ENCODE measurements around the gene DCTPP1. TPM values are rescaled to one million over a fixed set of nuclear protein-coding genes. Genes with fewer than 3 reads are reported as not detected.
A peak's percentile ranks its signal among the peaks of the same experiment; 100 is the strongest.

Gene DCTPP1
- total RNA-seq, 1 donor from 2014 or later: 17.9 TPM

DNA sequence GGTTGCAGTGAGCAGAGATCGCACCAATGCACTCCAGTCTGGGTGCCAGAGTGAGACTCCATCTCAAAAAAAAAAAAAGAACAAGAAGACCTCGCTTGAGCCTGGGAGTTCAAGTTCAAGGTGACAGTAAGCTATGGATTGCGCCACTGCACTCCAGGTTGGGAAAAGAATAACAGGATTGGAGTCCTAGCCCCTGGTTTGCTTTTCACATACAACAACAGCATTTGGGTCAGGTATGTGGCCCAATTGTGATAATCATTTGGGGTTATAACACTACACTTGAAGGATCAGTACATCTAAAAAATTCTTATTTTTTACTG lies 19.2 kb upstream of the DCTPP1 start:
- Histone ChIP-seq H3K4me1 (peaks cover 12% of the 10 kb centered on the region), H3K4me3 (no peak overlapping the region), H3K27ac (no peak overlapping the region), H3K36me3 (no peaks in the 10 kb centered on the region), H3K27me3 (no peaks in the 10 kb centered on the region), H3K9me3 (no peaks in the 10 kb centered on the region)
- intact Hi-C loops (cut with DNase I): no loop called here
- DNase-seq: no peak
- no peak for ATAC-seq
- TF ChIP-seq, protein P1, sequence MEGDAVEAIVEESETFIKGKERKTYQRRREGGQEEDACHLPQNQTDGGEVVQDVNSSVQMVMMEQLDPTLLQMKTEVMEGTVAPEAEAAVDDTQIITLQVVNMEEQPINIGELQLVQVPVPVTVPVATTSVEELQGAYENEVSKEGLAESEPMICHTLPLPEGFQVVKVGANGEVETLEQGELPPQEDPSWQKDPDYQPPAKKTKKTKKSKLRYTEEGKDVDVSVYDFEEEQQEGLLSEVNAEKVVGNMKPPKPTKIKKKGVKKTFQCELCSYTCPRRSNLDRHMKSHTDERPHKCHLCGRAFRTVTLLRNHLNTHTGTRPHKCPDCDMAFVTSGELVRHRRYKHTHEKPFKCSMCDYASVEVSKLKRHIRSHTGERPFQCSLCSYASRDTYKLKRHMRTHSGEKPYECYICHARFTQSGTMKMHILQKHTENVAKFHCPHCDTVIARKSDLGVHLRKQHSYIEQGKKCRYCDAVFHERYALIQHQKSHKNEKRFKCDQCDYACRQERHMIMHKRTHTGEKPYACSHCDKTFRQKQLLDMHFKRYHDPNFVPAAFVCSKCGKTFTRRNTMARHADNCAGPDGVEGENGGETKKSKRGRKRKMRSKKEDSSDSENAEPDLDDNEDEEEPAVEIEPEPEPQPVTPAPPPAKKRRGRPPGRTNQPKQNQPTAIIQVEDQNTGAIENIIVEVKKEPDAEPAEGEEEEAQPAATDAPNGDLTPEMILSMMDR (IDR thresholded peaks at IDR 0.05): no peak

GRCh38 chr16:30447512-30448226 lies 17.8 kb upstream of the DCTPP1 start:
- H3K4me1 ChIP-seq: peaks cover 22% of the 10 kb centered on the region
- no peak overlapping the region for H3K27ac ChIP-seq
- peaks cover 11% of the 10 kb centered on the region for H3K36me3 ChIP-seq
- H3K4me3 ChIP-seq: no peak overlapping the region
- no peaks in the 10 kb centered on the region for H3K27me3 ChIP-seq
- no peaks in the 10 kb centered on the region for H3K9me3 ChIP-seq
- intact Hi-C loops (cut with DNase I): no loop called here
- no peak for ATAC-seq
- TF ChIP-seq, protein P1 (IDR thresholded peaks at IDR 0.05): no peak
- no peak for DNase-seq

DNA sequence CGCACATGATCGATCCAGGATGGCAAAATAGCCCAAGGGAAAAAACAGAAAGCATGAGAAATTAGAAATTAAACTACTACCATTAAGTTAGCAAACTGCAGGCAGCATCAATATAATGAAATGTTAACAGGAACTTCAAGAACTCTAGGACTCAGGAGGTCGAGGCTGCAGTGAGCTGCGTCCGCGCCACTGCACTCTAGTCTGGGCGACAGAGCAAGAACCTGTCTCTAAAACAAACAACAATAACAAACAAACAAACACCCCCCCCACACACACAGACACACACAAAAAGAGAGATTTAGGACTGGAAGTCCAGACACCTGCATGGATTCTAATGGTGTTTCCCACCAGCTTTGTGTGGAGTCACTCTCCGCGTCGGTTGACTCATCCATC lies 16.4 kb upstream of the DCTPP1 start:
- Histone ChIP-seq H3K9me3 (no peaks in the 10 kb centered on the region), H3K36me3 (peaks cover 11% of the 10 kb centered on the region), H3K27ac (peak overlapping the region; percentile 97), H3K4me3 (peak overlapping the region; percentile 86), H3K27me3 (no peaks in the 10 kb centered on the region), H3K4me1 (peaks cover 22% of the 10 kb centered on the region)
- ATAC-seq (no peak), DNase-seq (no peak)
- TF ChIP-seq, protein P1 (IDR thresholded peaks at IDR 0.05): no peak
- intact Hi-C loops (cut with DNase I): no loop called here

GRCh38 chr16:30445408-30446202 lies 15.8 kb upstream of the DCTPP1 start, which contains the start of gene SEPHS2:
Gene SEPHS2, minus strand, starts transcription at chr16:30445874. Its CDS starts 147 bp downstream, at chr16:30445727.
- H3K27ac ChIP-seq: peak within 1 kb of the TSS; percentile 97
- H3K27me3 ChIP-seq: no peaks in the 10 kb centered on the region
- intact Hi-C loops (cut with DNase I): no loop called here
- TF ChIP-seq, protein P1 (IDR thresholded peaks at IDR 0.05): peak; percentile 45
- peaks cover 11% of the 10 kb centered on the region for H3K36me3 ChIP-seq
- ATAC-seq: peak; percentile 96
- peaks cover 22% of the 10 kb centered on the region for H3K4me1 ChIP-seq
- peak; percentile 97 for DNase-seq
- no peaks in the 10 kb centered on the region for H3K9me3 ChIP-seq
- H3K4me3 ChIP-seq: peak within 1 kb of the TSS; percentile 86

DNA sequence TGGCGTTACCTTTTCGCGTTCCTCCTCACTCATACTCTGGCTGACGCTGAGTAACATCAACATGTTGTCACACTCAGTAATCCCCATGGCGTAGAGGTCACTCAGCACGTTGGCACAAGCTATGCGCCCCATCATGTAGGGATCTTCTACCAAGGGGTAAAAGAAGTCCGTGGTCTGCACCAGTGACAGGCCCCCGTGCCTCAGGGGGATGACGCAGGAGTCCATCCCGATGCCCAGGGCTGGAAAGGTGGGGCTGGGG lies 15.2 kb upstream of the DCTPP1 start:
- no peaks in the 10 kb centered on the region for H3K9me3 ChIP-seq
- no peak for DNase-seq
- peak overlapping the region; percentile 97 for H3K27ac ChIP-seq
- peaks cover 22% of the 10 kb centered on the region for H3K4me1 ChIP-seq
- no peaks in the 10 kb centered on the region for H3K27me3 ChIP-seq
- ATAC-seq: no peak
- TF ChIP-seq, protein P1 (IDR thresholded peaks at IDR 0.05): no peak
- H3K36me3 ChIP-seq: peaks cover 11% of the 10 kb centered on the region
- peak overlapping the region; percentile 86 for H3K4me3 ChIP-seq
- intact Hi-C loops (cut with DNase I): no loop called here
